Measurements from ENCODE around the gene ZDHHC4. TPM values are rescaled to one million over a fixed set of nuclear protein-coding genes. Genes with fewer than 3 reads are reported as not detected.
"Not testable (repeated sequence)": the region's sequence is repeated elsewhere in the genome, so short reads cannot be mapped to it uniquely, and the experiment has no call there.

ZDHHC4 gene
- total RNA-seq, 4 donors from 2014 or later = 29.6 to 52.0 (median 44.8) TPM

GRCh38 chr7:6576024-6576866 is 1.0 kb upstream of the ZDHHC4 start:
- Histone ChIP-seq H3K4me3 (peak overlapping the region; percentile 51 to 94 (median 72)), H3K27ac (no peak overlapping the region), H3K9me3 (no peaks in the 10 kb centered on the region), H3K27me3 (no peaks in the 10 kb centered on the region), H3K36me3 (peaks cover 0 to 15% (median 0%) of the 10 kb centered on the region in 3 donors), H3K4me1 (peaks cover 0 to 6% (median 0%) of the 10 kb centered on the region in 4 donors)
- no peak for DNase-seq
- TF ChIP-seq POLR2A (IDR thresholded peaks at IDR 0.05) = no peak
- TF ChIP-seq CTCF (IDR thresholded peaks at IDR 0.05) = no peak

GRCh38 chr7:6576867-6577368 is 336 bp upstream of the ZDHHC4 start:
- DNase-seq = peak in 1 of 3 donors; percentile 50
- H3K27ac ChIP-seq = peak overlapping the region; percentile 84 to 97 (median 88)
- H3K36me3 ChIP-seq = peaks cover 0 to 22% (median 0%) of the 10 kb centered on the region in 3 donors
- peak overlapping the region; percentile 51 to 94 (median 72) for H3K4me3 ChIP-seq
- not testable (repeated sequence) for H3K4me1 ChIP-seq, H3K9me3 ChIP-seq, H3K27me3 ChIP-seq

- no peaks in the 10 kb centered on the region for H3K27me3 ChIP-seq
- H3K4me1 ChIP-seq = peaks cover 0 to 6% (median 0%) of the 10 kb centered on the region in 4 donors
- no peaks in the 10 kb centered on the region for H3K9me3 ChIP-seq
- peak overlapping the region in 3 of 4 donors; percentile 51 to 94 (median 70) for H3K4me3 ChIP-seq
- peak overlapping the region; percentile 84 to 97 (median 88) for H3K27ac ChIP-seq
- H3K36me3 ChIP-seq = peaks cover 0 to 36% (median 0%) of the 10 kb centered on the region in 3 donors
- no peak for DNase-seq
- TF ChIP-seq POLR2A (IDR thresholded peaks at IDR 0.05) = no peak
- TF ChIP-seq CTCF (IDR thresholded peaks at IDR 0.05) = no peak
These were observed 1.1 kb downstream of the ZDHHC4 start for GRCh38 chr7:6578114-6579084.

GRCh38 chr7:6579446-6579845 is 2.2 kb downstream of the ZDHHC4 start:
- no peaks in the 10 kb centered on the region for H3K9me3 ChIP-seq
- H3K36me3 ChIP-seq = peaks cover 0 to 44% (median 0%) of the 10 kb centered on the region in 3 donors
- TF ChIP-seq POLR2A (IDR thresholded peaks at IDR 0.05) = no peak
- TF ChIP-seq CTCF (IDR thresholded peaks at IDR 0.05) = peak in 2 of 6 experiments; percentile 10 to 14

GRCh38 chr7:6585746-6586432 is 8.6 kb downstream of the ZDHHC4 start:
- peaks cover 0 to 12% (median 5%) of the 10 kb centered on the region in 4 donors for H3K4me1 ChIP-seq
- not testable (repeated sequence) for H3K27me3 ChIP-seq, H3K9me3 ChIP-seq, H3K27ac ChIP-seq, H3K4me3 ChIP-seq, DNase-seq
- peaks cover 0 to 47% (median 0%) of the 10 kb centered on the region in 3 donors for H3K36me3 ChIP-seq

More at GRCh38 chr7:6579446-6579845, 2.2 kb downstream of the ZDHHC4 start:
- Histone ChIP-seq H3K4me3 (no peak overlapping the region), H3K27me3 (no peaks in the 10 kb centered on the region), H3K27ac (no peak overlapping the region), H3K4me1 (peaks cover 0 to 6% (median 0%) of the 10 kb centered on the region in 4 donors)
- no peak for DNase-seq

- TF ChIP-seq POLR2A (IDR thresholded peaks at IDR 0.05) (no peak), CTCF (IDR thresholded peaks at IDR 0.05) (no peak)
- Histone ChIP-seq H3K4me1 (peaks cover 0 to 17% (median 11%) of the 10 kb centered on the region in 4 donors), H3K36me3 (peaks cover 0 to 44% (median 0%) of the 10 kb centered on the region in 3 donors), H3K27ac (no peak overlapping the region), H3K27me3 (no peaks in the 10 kb centered on the region), H3K4me3 (no peak overlapping the region), H3K9me3 (no peaks in the 10 kb centered on the region)
- no peak for DNase-seq
These were observed 11.3 kb downstream of the ZDHHC4 start for GRCh38 chr7:6588566-6588965.

Measured in Peyer's patch (tissue), 4 donors.